ENCODE data around the gene TRIM10.

Gene TRIM10

GRCh38 chr6:30194797-30195690 lies 34.0 kb upstream of the TRIM10 start:
- Histone ChIP-seq H3K27ac (ENCODE audit: low read length) (no peak overlapping the region), H3K9ac (ENCODE audit: low read length) (no peak overlapping the region), H3K4me1 (ENCODE audit: control insufficient read depth, low read depth, low read length) (no peaks in the 10 kb centered on the region), H3K36me3 (ENCODE audit: control insufficient read depth, low read depth, low read length) (peaks cover 46% of the 10 kb centered on the region), H3K4me3 (ENCODE audit: low read length) (no peak overlapping the region), H3K9me3 (ENCODE audit: control insufficient read depth, low read depth, low read length) (no peaks in the 10 kb centered on the region), H3K27me3 (ENCODE audit: control insufficient read depth, insufficient read depth, low read length) (no peaks in the 10 kb centered on the region)

GRCh38 chr6:30192076-30192475 lies 31.1 kb upstream of the TRIM10 start:
- Histone ChIP-seq H3K9ac (ENCODE audit: low read length) (no peak overlapping the region), H3K27me3 (ENCODE audit: control insufficient read depth, insufficient read depth, low read length) (no peaks in the 10 kb centered on the region), H3K4me3 (ENCODE audit: low read length) (no peak overlapping the region), H3K9me3 (ENCODE audit: control insufficient read depth, low read depth, low read length) (no peaks in the 10 kb centered on the region), H3K27ac (ENCODE audit: low read length) (no peak overlapping the region), H3K36me3 (ENCODE audit: control insufficient read depth, low read depth, low read length) (peaks cover 49% of the 10 kb centered on the region), H3K4me1 (ENCODE audit: control insufficient read depth, low read depth, low read length) (no peaks in the 10 kb centered on the region)

- H3K9me3 ChIP-seq (ENCODE audit: control insufficient read depth, low read depth, low read length) = no peaks in the 10 kb centered on the region
- H3K4me1 ChIP-seq (ENCODE audit: control insufficient read depth, low read depth, low read length) = no peaks in the 10 kb centered on the region
- no peak overlapping the region for H3K27ac ChIP-seq (ENCODE audit: low read length)
- H3K4me3 ChIP-seq (ENCODE audit: low read length) = no peak overlapping the region
- H3K9ac ChIP-seq (ENCODE audit: low read length) = no peak overlapping the region
- H3K36me3 ChIP-seq (ENCODE audit: control insufficient read depth, low read depth, low read length) = peaks cover 43% of the 10 kb centered on the region
- no peaks in the 10 kb centered on the region for H3K27me3 ChIP-seq (ENCODE audit: control insufficient read depth, insufficient read depth, low read length)
These were observed 27.5 kb upstream of the TRIM10 start for GRCh38 chr6:30188541-30188940.

GRCh38 chr6:30185846-30186484 lies 25.0 kb upstream of the TRIM10 start:
- Histone ChIP-seq H3K36me3 (ENCODE audit: control insufficient read depth, low read depth, low read length) (peaks cover 42% of the 10 kb centered on the region), H3K27me3 (ENCODE audit: control insufficient read depth, insufficient read depth, low read length) (no peaks in the 10 kb centered on the region)

GRCh38 chr6:30184417-30185031 lies 23.5 kb upstream of the TRIM10 start:
- Histone ChIP-seq H3K4me1 (ENCODE audit: control insufficient read depth, low read depth, low read length) (no peaks in the 10 kb centered on the region), H3K36me3 (ENCODE audit: control insufficient read depth, low read depth, low read length) (peaks cover 28% of the 10 kb centered on the region), H3K9me3 (ENCODE audit: control insufficient read depth, low read depth, low read length) (no peaks in the 10 kb centered on the region)

More at GRCh38 chr6:30185846-30186484, 25.0 kb upstream of the TRIM10 start:
- H3K4me3 ChIP-seq (ENCODE audit: low read length) = no peak overlapping the region
- no peaks in the 10 kb centered on the region for H3K4me1 ChIP-seq (ENCODE audit: control insufficient read depth, low read depth, low read length)
- H3K27ac ChIP-seq (ENCODE audit: low read length) = no peak overlapping the region
- H3K9ac ChIP-seq (ENCODE audit: low read length) = no peak overlapping the region
- H3K9me3 ChIP-seq (ENCODE audit: control insufficient read depth, low read depth, low read length) = no peaks in the 10 kb centered on the region

GRCh38 chr6:30180145-30180544 lies 19.1 kb upstream of the TRIM10 start:
- Histone ChIP-seq H3K4me1 (ENCODE audit: control insufficient read depth, low read depth, low read length) (no peaks in the 10 kb centered on the region), H3K27ac (ENCODE audit: low read length) (no peak overlapping the region), H3K9ac (ENCODE audit: low read length) (no peak overlapping the region), H3K9me3 (ENCODE audit: control insufficient read depth, low read depth, low read length) (no peaks in the 10 kb centered on the region), H3K36me3 (ENCODE audit: control insufficient read depth, low read depth, low read length) (peaks cover 2% of the 10 kb centered on the region), H3K4me3 (ENCODE audit: low read length) (no peak overlapping the region), H3K27me3 (ENCODE audit: control insufficient read depth, insufficient read depth, low read length) (no peaks in the 10 kb centered on the region)

More at GRCh38 chr6:30184417-30185031, 23.5 kb upstream of the TRIM10 start:
- H3K9ac ChIP-seq (ENCODE audit: low read length) = no peak overlapping the region
- H3K4me3 ChIP-seq (ENCODE audit: low read length) = no peak overlapping the region
- no peaks in the 10 kb centered on the region for H3K27me3 ChIP-seq (ENCODE audit: control insufficient read depth, insufficient read depth, low read length)
- no peak overlapping the region for H3K27ac ChIP-seq (ENCODE audit: low read length)

GRCh38 chr6:30178837-30179236 lies 17.8 kb upstream of the TRIM10 start:
- Histone ChIP-seq H3K36me3 (ENCODE audit: control insufficient read depth, low read depth, low read length) (no peaks in the 10 kb centered on the region), H3K27me3 (ENCODE audit: control insufficient read depth, insufficient read depth, low read length) (no peaks in the 10 kb centered on the region), H3K9me3 (ENCODE audit: control insufficient read depth, low read depth, low read length) (no peaks in the 10 kb centered on the region), H3K4me1 (ENCODE audit: control insufficient read depth, low read depth, low read length) (no peaks in the 10 kb centered on the region), H3K27ac (ENCODE audit: low read length) (no peak overlapping the region), H3K4me3 (ENCODE audit: low read length) (no peak overlapping the region), H3K9ac (ENCODE audit: low read length) (no peak overlapping the region)

GRCh38 chr6:30175765-30176164 lies 14.8 kb upstream of the TRIM10 start:
- no peaks in the 10 kb centered on the region for H3K36me3 ChIP-seq (ENCODE audit: control insufficient read depth, low read depth, low read length)
- no peak overlapping the region for H3K9ac ChIP-seq (ENCODE audit: low read length)
- H3K9me3 ChIP-seq (ENCODE audit: control insufficient read depth, low read depth, low read length) = no peaks in the 10 kb centered on the region
- no peak overlapping the region for H3K4me3 ChIP-seq (ENCODE audit: low read length)
- peaks cover 3% of the 10 kb centered on the region for H3K4me1 ChIP-seq (ENCODE audit: control insufficient read depth, low read depth, low read length)
- H3K27ac ChIP-seq (ENCODE audit: low read length) = no peak overlapping the region
- H3K27me3 ChIP-seq (ENCODE audit: control insufficient read depth, insufficient read depth, low read length) = peaks cover 8% of the 10 kb centered on the region

- Histone ChIP-seq H3K4me3 (ENCODE audit: low read length) (no peak overlapping the region), H3K27me3 (ENCODE audit: control insufficient read depth, insufficient read depth, low read length) (peaks cover 8% of the 10 kb centered on the region)
These were observed 11.7 kb upstream of the TRIM10 start for GRCh38 chr6:30172681-30173080.

GRCh38 chr6:30171677-30172471 lies 10.9 kb upstream of the TRIM10 start:
- H3K4me3 ChIP-seq (ENCODE audit: low read length) = no peak overlapping the region
- no peaks in the 10 kb centered on the region for H3K9me3 ChIP-seq (ENCODE audit: control insufficient read depth, low read depth, low read length)
- no peak overlapping the region for H3K9ac ChIP-seq (ENCODE audit: low read length)
- H3K27me3 ChIP-seq (ENCODE audit: control insufficient read depth, insufficient read depth, low read length) = peaks cover 8% of the 10 kb centered on the region
- H3K4me1 ChIP-seq (ENCODE audit: control insufficient read depth, low read depth, low read length) = peaks cover 3% of the 10 kb centered on the region
- H3K36me3 ChIP-seq (ENCODE audit: control insufficient read depth, low read depth, low read length) = no peaks in the 10 kb centered on the region
- H3K27ac ChIP-seq (ENCODE audit: low read length) = no peak overlapping the region

More at GRCh38 chr6:30172681-30173080, 11.7 kb upstream of the TRIM10 start:
- Histone ChIP-seq H3K9me3 (ENCODE audit: control insufficient read depth, low read depth, low read length) (no peaks in the 10 kb centered on the region), H3K27ac (ENCODE audit: low read length) (no peak overlapping the region), H3K4me1 (ENCODE audit: control insufficient read depth, low read depth, low read length) (peaks cover 3% of the 10 kb centered on the region), H3K9ac (ENCODE audit: low read length) (no peak overlapping the region), H3K36me3 (ENCODE audit: control insufficient read depth, low read depth, low read length) (no peaks in the 10 kb centered on the region)
